GM19193 (cell line): Measurements from ENCODE around the gene FKBP6.

Experiments
- POLR2A ChIP-seq: IDR thresholded peaks from 4 replicates; pipeline ENCODE4 v1.6.1; 2011; ENCODE audit not compliant: insufficient read depth, insufficient read length; ENCODE audit errors: extremely low read depth

Gene FKBP6

DNA sequence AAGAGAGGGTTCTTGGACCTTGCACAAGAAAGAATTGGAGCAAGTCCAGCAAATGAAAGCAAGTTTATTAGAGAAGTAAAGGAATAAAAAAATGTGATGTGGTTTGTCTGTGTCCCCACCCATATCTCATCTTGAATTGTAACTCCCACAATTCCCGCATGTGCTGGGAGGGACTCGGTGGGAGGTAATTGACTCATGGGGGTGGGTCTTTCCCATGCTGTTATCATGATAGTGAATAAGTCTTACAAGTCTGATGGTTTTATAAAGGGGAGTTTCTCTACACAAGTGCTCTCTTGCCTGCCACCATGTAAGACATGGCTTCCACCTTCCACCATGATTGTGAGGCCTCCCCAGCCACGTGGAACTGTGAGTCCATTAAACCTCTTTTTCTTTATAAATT lies 66.5 kb downstream of the FKBP6 start:
- TF ChIP-seq POLR2A = no peak

DNA sequence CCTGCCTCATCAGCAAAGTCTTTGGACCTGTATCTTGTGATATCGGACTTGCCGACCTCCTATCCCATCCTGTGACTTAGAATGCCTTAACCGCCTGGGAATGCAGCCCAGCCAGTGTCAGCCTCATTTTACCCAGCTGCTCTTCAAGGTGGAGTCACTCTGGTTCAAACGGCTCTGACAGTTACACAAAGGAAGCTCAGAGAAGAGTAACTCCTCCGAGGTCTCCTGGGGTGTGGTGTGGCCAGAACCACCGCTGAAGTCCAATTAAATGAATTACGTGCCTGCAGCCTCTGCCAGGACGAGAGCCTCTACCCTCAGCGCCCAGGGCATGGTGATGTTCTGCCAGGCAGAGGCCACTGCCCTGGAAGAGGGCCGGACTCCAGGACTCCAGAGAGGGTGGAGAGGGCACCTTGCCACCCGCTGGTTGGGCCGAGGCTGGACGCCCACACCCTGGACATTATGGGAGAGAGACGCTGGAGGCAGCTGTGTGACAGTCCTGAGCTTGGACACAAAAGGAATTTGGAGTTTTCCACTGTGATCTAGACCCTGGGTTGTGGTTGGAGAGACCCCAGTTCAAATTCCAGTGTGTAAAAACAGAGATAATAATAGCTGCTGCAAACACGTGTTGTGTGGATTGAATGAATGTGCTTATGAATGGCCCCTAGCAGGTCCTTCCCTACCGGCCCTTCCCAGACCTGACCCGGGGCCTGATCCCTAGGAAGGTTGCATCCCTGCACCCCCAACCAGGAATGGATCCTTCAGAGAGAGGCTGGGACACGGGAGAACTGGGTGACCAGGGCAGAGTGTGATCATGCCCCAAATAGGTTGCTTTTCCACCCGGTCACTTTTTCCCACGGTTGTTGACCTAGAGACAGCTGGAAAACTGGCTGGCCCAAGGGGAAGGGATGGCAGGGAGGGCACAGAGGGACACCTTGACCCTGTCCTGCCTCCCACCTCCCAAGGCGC lies 67.9 kb downstream of the FKBP6 start:
- no peak for TF ChIP-seq POLR2A

DNA sequence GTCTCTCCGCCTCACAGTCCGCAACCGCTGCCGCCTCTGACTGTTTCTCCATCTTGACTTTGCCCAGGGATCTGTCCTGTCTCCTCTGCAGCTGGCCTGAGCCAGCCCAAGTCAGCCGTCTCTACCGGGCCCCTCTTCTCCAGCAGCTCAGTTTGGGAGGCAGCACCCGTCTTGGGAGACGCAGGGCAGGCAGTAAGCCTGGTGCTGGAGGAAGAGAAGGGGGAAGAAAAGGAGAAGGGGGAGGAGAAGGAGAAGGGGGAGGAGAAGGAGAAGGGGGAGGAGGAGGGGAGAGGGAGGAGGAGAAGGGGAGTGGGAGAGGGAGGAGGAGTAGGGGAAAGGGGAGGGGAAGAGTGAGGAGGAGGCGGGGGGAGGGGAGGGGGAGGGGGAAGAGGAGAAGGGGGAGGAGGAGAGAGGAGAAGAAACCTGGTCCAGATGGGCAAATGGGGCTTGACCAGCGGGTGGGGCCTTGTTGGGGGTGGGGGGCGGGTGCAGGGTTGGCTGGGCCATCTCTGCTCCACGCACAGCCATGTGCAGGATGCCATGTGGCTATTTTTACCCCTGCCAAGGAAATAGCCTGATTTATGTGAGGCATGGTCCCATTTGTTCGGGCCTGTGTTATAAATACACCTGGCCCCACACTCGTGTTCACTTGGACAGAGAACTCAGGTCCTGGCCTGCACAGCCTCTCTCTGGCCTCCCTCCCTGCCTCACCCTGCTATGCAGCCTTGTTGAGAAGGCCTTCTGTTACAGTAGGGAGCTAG lies 69.7 kb downstream of the FKBP6 start:
- no peak for TF ChIP-seq POLR2A
